Activated CD8-positive, alpha-beta memory T cell treated with anti-CD3 and anti-CD28 coated beads, Interleukin-2, amount 50 U/mL, for 1 hour (primary cell): ENCODE measurements around the gene GNG4.
A peak's percentile ranks its signal among the peaks of the same experiment; 100 is the strongest.

Experiments used
- DNase-seq: peaks from one replicate; pipeline ENCODE4 v3.0.0-alpha.2; 2020; ENCODE audit errors: extremely low read depth

Gene GNG4

DNA sequence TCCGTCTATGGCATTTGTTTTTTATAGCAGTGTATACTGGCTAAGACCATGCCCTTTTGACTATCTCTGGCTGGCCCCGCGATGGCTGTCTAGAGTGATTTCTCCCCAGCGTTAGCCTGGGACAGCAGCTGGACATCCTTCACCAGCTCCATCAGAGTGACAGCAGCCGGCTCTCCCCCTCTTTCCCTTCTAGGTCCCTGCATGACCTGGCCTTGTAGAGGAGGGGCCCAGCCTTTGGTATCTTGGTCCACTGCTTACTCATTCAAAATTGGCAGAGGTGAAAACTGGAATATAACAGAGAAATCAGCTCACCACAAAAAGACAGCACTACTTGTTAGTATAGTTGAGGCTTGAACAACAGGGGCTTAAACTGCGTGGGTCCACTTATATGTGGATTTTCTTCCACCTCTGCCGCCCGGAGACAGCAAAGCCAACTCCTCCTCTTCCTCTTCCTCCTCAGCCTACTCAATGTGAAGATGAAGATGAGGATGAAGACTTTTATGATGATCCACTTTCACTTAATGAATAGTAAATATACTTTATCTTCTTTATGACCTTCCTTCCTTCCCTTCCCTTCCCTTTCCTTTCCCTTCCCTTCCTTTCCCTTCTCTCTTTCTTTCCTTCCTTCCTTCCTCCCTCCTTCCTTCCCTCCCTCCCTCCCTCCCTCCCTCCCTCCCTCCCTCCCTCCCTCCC, 116.0 kb downstream of the GNG4 start:
- no peak for DNase-seq

DNA sequence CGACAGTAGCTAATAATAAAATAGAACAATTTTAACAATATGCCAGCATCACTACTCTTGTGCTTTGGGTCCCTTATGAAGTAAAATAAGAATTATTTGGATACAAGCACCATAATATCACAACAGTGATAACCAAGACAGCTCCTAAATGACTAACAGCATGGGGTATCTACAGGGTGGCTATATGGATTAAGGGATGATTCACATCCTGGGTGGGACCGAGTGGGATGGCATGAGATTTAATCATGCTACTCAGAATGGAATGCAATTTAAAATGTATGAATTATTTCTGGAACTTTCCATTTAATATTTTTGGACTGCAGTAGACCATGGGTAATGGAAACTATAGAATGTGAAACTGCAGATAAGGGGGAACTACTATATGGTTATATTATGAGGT, 117.2 kb downstream of the GNG4 start:
- DNase-seq = no peak

DNA sequence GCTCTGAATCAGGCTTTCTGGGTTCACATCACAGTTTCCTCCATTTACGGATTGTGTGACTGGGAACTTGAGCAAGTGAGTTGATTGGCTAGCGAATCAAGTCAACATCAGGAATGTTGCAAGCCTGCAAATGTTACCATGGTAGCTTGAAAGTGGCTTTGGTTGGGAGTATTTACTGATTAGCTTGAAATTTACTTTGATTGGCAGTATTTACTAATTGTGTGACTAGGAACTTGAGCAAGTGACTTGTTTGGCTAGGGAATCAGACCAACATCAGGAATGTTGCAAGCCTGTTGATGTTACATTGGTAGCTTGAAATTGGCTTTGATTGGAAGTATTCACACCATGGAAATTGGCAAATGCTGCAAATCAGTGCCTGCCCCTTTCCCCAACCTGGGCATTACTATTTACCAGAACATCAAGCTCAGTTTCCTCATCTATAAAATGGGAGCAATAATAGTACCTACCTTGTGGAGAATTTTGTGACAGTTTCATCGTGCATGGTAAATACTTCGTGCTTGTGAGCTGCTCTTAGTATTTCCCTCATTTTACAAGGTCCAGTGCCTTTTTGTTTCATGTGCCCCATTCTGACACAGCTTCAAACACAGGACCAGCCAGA, 122.3 kb downstream of the GNG4 start:
- no peak for DNase-seq

DNA sequence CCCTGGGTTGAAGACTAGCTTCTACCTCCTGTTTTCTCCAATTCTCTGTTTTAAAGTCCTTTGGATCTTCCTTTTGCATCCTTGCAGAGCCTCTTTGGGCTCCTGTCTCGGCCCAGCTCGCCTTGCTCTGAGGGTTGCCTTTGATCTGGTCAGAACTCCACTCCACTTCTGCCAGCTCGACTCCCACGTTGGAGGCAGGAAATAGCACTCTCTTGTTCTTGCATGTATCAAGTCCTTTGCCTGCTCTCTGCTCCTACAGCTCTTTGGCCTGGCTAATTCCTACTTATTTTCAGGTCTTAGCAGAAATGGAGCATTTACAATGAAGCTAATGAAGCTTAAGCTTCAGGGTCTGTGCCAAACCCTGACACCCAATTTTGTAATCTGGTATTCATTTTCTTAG, 124.3 kb downstream of the GNG4 start:
- no peak for DNase-seq

DNA sequence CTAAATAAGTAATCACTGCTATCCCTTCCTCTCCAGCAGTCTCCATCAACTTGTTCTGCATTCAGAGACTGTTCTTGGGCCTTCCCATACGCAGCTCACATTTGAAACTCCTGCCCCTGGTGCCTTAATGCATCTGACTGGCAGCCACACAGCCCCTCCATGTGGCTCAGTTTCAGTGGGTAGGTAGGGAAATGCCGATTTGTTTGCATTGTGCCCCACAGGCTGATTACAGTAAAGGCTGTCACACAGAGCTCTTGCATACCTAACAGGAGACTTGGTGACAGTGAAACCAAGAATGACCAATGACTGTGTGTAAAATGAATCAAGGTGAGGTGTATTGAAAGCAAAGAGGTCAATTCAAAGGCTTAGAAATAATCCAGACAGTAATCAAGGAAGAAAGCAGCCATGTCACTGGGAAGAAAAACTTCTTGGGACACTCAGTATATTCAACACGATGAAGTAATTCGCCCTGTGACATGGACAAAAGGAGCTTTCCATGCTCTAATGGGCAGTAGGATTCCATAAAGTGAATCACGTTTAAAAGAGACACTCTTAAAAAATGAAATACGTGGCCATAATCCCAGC, 132.6 kb downstream of the GNG4 start:
- no peak for DNase-seq

DNA sequence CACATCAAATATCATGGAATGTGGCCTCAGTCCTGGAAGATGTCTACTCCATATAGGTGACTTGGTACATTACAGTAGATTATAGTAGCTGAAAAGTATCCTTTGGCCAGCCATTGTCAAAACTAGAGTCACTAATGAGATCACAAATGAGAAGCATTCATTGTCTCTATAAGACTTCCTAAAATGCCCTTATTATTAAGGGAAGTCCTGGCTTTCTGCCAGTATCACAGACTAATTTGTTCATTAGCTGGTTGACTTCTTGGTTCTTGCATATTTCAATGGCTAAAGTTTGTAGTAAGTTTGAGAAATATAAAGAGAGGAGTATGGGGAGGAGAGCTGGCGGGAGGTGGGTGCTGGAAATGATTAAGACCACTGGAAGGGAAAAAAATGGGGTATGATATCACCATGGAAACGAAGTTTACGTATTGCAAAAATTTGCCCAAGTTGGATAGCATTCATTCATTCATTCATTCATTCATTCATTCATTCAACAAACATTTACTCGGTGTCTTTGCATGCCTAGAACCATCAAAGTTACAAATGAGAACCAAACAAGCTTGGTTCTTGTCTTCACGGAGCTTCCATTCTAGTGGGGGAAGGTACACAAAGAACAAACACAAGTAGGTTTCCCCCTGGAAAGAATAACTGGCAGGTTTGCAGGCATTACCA, 133.6 kb downstream of the GNG4 start:
- DNase-seq = no peak

DNA sequence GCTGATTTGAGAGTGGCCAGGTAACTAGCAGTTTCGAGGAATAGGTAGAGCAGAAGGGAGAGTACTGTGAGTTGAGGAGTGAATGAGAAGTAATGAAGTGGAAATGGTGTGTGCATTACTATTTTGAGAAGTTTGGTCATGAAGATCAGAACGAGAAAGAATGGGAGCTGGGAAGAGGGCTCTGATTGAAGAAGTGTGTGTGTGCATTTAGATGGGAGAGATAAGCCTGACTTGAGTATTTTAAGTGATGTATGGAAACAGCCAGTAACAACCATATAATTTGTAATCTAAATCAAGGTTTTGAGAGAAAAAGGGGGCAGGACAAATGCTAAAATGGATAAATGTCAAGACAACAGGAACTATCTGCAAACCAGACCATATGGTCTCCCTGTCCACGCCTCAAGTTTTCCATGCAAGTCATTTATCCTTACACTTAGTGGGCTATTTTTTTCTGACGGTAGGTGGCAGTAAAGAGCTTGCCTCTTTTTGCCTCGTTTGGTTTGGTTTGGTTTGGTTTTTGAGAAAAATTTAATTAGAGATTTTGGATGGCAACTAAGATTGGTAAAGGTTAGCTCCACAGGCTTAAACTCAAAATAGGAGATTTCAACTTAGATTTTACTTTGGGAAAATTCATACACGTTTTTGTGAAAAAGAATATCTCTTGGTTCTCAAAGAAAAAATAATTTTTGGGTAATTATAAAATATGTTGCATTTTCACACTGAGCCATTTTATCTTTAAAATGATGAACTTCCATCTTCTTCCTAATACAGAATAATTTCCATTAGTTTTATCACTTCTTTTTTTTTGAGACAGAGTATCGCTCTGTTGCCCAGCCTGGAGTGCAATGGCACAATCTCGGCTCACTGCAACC, 135.9 kb downstream of the GNG4 start:
- no peak for DNase-seq

DNA sequence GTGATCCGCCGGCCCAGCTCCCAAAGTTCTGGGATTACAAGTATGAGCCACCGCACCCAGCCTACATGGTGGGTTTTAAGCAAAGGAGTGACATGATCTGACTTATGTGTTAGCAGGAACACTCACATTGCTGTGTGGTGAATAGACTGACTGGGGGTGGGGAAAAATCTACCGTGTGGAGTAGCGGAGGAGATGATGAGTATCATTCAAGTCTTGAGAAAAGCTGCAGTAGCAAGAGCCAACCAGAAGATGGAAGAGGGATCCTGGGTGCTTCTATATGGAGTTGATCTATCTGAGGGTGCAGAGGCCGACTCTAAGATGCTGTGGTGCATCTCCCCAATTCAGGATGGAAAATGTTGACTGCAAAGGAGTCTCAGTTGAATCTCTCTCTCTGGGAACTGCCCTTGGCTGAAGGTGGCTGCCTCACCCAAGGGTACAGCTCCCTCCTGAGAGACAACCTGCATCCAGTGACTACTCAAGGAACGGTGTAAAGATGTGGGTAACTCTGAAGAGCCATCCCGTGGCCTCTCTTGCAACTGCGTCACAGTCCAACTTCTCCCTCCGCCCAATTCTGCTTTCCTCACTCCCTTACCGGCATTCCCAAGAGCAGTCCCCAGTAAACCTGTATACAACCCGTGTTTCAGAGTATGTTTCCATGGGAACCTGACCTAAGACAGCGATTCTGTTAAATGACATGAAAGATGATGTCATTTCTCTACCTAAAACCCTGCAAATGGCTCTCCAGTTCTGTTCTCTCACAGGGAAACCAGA, 137.9 kb downstream of the GNG4 start:
- DNase-seq = no peak

DNA sequence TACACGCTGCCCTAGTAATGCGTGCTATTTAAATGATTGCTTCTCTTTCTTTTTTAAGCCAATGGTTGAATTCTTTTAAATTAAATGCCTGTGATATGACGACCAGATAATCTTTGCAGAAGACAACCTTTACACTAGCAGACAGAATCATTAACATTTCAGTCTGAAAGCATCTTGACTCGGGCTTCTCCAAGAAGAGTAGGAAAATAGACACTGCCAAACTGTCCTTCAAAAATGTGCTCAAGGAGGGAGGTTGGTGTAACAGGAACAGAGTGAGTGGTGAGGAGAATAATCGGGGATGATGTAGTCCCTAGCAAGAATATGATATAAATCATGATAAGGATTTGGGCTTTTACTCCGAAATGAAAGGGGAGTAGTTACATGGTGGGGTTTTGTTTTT, 138.8 kb downstream of the GNG4 start:
- DNase-seq = no peak

DNA sequence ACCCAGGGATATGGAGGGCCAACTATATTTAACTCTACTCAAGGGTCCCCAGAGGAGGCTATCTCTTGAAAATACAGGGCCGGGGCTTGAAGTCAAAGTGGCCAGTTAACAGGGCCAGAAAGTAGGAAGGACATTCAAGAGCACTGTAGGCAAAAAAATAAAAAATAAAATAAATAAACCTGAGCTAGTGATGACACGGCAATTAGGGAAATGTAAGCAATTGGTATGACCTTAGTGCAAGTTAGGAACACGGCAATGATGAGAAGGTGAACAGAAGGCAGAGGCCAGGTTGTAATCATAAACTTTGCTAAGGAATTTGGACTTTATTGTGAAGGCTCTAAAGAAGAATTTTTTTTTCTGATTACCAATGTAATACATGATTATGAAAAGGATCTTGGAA, 142.0 kb downstream of the GNG4 start:
- DNase-seq = no peak

DNA sequence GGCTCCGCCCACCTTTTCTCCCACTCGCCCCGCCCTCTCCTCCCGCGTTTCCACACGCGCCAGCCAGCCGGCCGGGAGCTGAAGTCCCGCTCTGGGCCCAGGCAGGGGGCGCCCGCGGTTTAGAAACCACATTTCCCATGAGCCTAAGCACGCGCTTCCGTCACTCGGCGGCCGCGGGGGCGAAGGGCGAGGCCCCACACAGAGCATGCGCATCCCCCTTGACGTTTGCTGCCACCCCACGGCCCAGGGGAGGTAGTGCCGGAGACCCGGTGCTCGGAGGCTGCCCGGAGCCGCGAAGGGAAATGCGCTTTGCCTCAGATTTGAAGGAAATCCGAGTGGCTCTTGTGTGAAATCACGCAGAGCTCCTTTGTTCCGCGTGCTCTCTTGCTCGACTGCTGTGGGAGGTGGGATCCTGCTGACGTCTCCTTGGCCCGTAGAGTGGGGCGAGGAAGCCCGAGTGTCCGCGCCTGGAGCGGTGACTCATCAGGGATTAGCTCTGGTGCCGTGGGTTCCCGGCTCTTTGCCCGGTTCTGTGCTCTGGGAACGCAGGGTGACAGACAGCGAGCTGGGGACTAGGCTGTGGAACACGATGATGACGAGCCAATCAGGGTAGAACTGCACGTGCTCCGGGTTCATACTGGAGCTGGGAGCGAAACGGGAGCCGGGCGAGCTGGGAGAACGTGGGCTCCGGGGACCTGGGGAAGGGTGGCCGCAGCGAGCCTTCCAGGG, 144.9 kb downstream of the GNG4 start:
- peak; percentile 92 for DNase-seq

DNA sequence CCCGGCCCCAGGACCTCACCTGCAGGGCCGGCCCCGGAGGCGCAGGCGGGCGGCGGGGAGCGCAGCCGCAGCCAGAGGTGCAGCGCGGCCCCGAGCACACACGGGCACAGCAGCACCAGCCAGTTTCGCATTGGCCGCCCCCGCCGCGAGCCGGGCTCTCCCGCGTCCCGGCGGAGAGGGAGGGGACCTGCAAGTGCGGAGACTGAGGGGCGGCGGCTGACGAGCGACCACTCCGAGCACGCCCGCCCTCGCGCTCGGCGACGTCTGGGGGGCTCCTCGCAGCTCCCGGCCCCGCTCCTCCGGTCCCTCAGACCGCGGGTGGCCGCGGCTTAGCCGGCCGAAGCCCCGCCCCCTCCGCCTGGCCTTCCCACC, 145.5 kb downstream of the GNG4 start, which contains the start of gene B3GALNT2:
B3GALNT2 (minus strand) TSS at position 331 of the 372 bp plus-strand sequence; CDS start at position 131, 200 bp downstream.
- peak; percentile 24 for DNase-seq

DNA sequence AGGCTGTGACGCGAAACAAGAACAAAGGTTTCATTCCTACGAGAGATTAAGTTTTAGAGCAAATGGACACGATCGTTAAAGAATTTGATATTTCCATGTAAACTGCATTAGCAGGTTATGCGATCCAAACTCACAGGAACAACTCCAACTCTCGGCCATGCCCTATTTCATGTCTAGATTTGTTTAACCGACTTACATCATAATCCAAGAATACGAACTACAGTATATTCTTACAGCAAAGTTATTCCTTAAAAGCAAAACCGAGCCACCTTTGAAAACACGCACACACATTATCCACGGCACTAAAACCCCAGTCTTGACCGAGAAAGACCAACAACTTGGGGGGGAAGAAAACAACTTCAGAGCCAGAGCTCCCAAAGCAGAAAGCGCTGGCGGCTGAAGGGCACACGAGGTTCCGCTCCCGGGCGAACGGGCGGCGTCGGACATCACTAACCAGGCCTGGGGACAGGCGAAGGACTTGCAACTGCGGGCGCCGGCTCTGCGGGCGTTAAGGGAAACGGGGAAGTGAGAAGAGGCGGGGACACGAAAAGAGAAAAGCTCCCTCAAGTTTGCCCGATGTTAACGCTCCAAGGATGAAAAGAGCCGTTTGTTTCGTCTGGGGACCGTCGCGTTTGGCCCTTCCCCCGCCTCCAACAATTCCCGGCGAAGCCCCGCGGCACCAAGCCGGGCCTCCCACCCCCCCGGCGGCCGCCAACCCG, 146.0 kb downstream of the GNG4 start:
- no peak for DNase-seq

DNA sequence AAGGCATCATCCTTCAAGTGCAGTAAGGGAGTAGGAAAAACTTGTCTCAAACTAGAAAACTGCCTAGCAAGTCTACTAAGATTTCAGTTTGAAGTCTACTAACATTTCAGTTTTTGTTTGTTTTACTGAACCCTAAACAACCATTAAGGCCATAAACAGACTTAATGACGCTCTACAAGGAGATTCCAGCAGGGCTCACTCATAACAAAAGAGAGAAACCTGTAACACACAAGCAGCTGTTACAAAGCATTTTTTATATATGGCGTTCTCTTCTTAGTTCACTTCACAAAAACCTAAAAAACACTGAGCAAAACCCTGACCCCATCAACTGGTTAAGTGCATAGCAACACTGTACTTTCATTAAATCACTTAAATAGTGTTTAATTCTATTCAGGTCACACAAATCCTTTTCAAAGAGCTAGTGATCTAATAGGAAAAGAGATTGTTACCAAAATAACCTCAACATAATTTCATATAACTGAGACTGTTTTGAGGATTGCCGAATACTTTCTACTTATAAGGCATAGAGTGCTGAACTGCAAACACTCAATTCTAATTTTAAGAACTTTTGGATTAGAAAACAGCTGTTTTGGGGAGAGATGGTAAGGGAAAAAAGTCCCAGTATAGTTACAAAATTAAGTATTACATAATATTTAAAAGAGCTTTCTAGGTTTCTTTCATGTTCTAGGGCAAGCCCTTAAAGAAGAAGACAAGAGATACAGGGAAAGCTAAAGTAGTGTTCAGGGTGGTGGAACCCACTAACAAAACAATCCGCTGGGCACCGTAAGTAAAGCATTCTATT, 146.8 kb downstream of the GNG4 start:
- no peak for DNase-seq

DNA sequence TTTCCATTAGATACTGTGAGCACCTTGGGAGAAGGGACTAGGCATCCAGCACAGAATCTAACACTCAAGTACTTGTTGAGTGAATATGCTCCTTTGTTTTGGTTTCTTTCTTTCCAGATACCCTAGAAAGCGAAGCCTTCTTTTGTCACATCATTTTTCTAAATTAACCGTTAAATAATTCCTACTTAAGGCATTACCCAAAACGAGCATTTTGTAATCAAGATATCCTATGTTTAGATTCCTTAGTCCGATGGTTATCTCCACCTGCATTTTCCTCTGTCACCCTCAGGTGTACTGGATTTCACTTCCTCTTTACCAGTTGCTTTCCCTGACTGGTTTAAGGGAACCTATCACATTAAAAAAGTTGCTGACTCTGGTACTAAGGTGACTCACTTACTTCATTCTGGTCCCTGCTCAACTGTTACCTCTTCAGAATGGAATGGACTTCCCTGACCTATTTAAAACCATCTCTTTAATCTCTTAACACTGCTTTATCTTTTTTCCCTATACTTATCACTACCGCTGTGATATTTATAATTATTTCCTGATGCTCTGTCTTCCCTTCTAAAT, 148.5 kb downstream of the GNG4 start:
- no peak for DNase-seq
